Esophagus muscularis mucosa (tissue), 4 donors: ENCODE measurements around the gene SCGB1C2.

Experiments
- EP300 ChIP-seq: sonication (generic); formaldehyde crosslinking; IDR thresholded peaks from one replicate; pipeline ENCODE4 v1.6.1; 2017; ENCODE audit warnings: antibody characterized with exemption
- POLR2A ChIP-seq: fragments of 450-650 bp; IDR thresholded peaks from one replicate; pipeline ENCODE4 v1.6.1; 2017; ENCODE audit warnings: antibody characterized with exemption, moderate library complexity, mild to moderate bottlenecking, low read depth
- POLR2AphosphoS5 ChIP-seq, 2 donors: sonication (generic); formaldehyde crosslinking; IDR thresholded peaks; one replicate each; pipeline ENCODE4 v1.6.1; 2017; ENCODE audit warnings: antibody characterized with exemption in 2 of 2
- TF ChIP-seq, protein P1 (sequence below), 3 experiments: fragments of 200-600 bp in 2 of 3; fragments of 450-650 bp in 1 of 3; sonication (generic) in 2 of 3; IDR thresholded peaks; one replicate each; pipeline ENCODE4 v1.5.1; 2017 to 2019; ENCODE audit warnings: antibody characterized with exemption in 3 of 3, mild to moderate bottlenecking in 2 of 3, moderate library complexity in 1 of 3

DNA sequence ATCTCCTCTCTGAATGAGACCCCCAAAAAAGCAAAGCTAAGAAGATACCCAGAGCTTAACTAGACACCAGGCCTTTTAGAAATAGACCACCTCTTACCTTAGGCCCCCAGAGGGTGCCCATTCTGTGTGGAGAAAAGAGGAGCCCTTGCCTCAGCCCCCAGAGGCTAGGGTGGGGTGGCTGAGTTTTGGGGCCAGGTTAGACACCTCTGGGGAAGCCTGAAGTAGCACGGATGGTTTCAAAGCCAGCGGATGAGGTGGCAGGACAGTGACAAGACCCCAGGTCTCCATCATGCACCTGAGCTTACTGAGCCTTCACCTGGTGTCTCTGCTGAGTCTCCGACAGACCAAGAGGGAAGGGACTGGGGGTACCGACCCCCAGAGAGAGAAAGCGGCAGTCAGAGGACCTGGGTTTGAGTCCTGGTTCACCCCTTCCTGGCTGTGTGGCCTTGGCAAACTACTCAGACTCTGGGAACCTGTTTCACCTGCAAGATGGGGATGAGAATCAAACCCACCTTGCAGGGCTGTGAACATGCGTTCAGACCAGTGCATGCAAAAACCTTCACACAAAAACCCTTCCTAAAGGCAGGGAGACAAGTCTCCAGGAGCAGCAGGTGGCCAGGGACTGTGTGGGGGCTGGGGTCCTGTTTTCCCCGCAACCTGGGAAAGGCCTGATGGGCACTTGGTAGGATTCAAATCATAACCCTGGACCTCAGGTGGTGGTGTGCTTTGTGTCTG, 7.7 kb downstream of the SCGB1C2 start:
- TF ChIP-seq, protein P1, sequence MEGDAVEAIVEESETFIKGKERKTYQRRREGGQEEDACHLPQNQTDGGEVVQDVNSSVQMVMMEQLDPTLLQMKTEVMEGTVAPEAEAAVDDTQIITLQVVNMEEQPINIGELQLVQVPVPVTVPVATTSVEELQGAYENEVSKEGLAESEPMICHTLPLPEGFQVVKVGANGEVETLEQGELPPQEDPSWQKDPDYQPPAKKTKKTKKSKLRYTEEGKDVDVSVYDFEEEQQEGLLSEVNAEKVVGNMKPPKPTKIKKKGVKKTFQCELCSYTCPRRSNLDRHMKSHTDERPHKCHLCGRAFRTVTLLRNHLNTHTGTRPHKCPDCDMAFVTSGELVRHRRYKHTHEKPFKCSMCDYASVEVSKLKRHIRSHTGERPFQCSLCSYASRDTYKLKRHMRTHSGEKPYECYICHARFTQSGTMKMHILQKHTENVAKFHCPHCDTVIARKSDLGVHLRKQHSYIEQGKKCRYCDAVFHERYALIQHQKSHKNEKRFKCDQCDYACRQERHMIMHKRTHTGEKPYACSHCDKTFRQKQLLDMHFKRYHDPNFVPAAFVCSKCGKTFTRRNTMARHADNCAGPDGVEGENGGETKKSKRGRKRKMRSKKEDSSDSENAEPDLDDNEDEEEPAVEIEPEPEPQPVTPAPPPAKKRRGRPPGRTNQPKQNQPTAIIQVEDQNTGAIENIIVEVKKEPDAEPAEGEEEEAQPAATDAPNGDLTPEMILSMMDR (IDR thresholded peaks at IDR 0.05): no peak
- TF ChIP-seq POLR2A (no peak), POLR2AphosphoS5 (IDR thresholded peaks at IDR 0.05) (no peak), EP300 (no peak)
